Panc1 (cell line): ENCODE results near the gene FSIP1. TPM values are rescaled to one million over a fixed set of nuclear protein-coding genes. Genes with fewer than 3 reads are reported as not detected.

Experiments
- ATAC-seq: fragments of 200-7000 bp; cut with Tn5 transposase; 2 replicates; pipeline ENCODE4 v1.9.1; 2020; ENCODE audit warnings: mild to moderate bottlenecking, moderate library complexity
- BruUV-seq: library from RNA; stranded (reverse); fragments of 400-500 nt; replicated peaks from 2 replicates; lab custom pipeline; 2021; lab: Mats Ljungman, UMichigan
- CTCF ChIA-PET: fragments of 300-600 bp; sonication (Branson Sonifier 250); formaldehyde crosslinking; loops from one replicate; lab custom pipeline; 2022; ENCODE audit warnings: antibody characterized with exemption; lab: Charles Lee
- POLR2A ChIA-PET: fragments of 300-600 bp; sonication (Branson Sonifier 250); formaldehyde crosslinking; loops from one replicate; lab custom pipeline; 2022; ENCODE audit warnings: antibody characterized with exemption; lab: Charles Lee
- DNase-seq: peaks from one replicate; pipeline ENCODE4 v3.0.0-alpha.2; 2010; ENCODE audit warnings: low read depth, low spot score
- H3K27ac ChIP-seq: 2 replicates; pipeline ENCODE4 v1.5.1; 2011; ENCODE audit warnings: mild to moderate bottlenecking, low read length, inconsistent platforms
- H3K27me3 ChIP-seq: fragments of 200-500 bp; sonication (Bioruptor generic); 2 replicates; pipeline ENCODE4 v1.6.0; 2014; ENCODE audit warnings: low read length, inconsistent platforms; ENCODE audit not compliant: control insufficient read depth, insufficient read depth
- H3K36me3 ChIP-seq: fragments of 200-500 bp; sonication (Bioruptor generic); 2 replicates; pipeline ENCODE4 v1.5.1; 2014; ENCODE audit warnings: inconsistent platforms, mild to moderate bottlenecking, low read length, moderate library complexity; ENCODE audit not compliant: control insufficient read depth, insufficient read depth
- H3K4me1 ChIP-seq: 2 replicates; pipeline ENCODE4 v1.5.1; 2011; ENCODE audit warnings: inconsistent platforms, mild to moderate bottlenecking, low read length, moderate library complexity; ENCODE audit not compliant: control insufficient read depth, insufficient read depth
- H3K4me3 ChIP-seq, 2 experiments: 2 replicates each; pipeline ENCODE4 v1.5.1; 2011 to 2012; ENCODE audit warnings: low read depth in 2 of 2, low read length in 2 of 2, mild to moderate bottlenecking in 2 of 2, inconsistent platforms in 1 of 2, moderate library complexity in 1 of 2
- H3K9me3 ChIP-seq: fragments of 200-500 bp; sonication (Bioruptor generic); 2 replicates; pipeline ENCODE4 v1.5.1; 2014; ENCODE audit warnings: low read depth, mild to moderate bottlenecking, inconsistent platforms, low read length, moderate library complexity; ENCODE audit not compliant: control insufficient read depth, insufficient read depth
- POLR2AphosphoS5 ChIP-seq: IDR thresholded peaks from 2 replicates; pipeline ENCODE4 v1.6.1; 2012; ENCODE audit warnings: mild to moderate bottlenecking, low read depth, low read length, moderate library complexity
- SIN3A ChIP-seq: IDR thresholded peaks from 2 replicates; pipeline ENCODE4 v1.6.1; 2012; ENCODE audit warnings: low read depth, mild to moderate bottlenecking, low read length, moderate library complexity, borderline replicate concordance; ENCODE audit not compliant: insufficient read depth
- TCF7L2 ChIP-seq: IDR thresholded peaks from 2 replicates; pipeline ENCODE4 v1.6.1; 2011; ENCODE audit warnings: mild to moderate bottlenecking, low read depth, low read length, inconsistent platforms
- in situ Hi-C: cut with HindIII; loops from 2 replicates; pipeline ENCODE4 v1.10.0; 2016; ENCODE audit warnings: low sequenced_read_pairs, low pct_unique_long_range_greater_than_20kb
- intact Hi-C: fragments of 100-400 bp; cut with micrococcal nuclease; formaldehyde crosslinking; loops from one replicate; pipeline ENCODE4 v1.10.0; 2022; ENCODE audit not compliant: unreplicated experiment
- total RNA-seq: library from RNA; stranded (reverse); gene quantifications from one replicate; pipeline ENCODE4 v1.2.1, GENCODE V29; 2021; ENCODE audit not compliant: unreplicated experiment
- TF ChIP-seq, protein P1 (sequence below): fragments of 450-650 bp; IDR thresholded peaks from 2 replicates; pipeline ENCODE4 v1.5.1; 2017; ENCODE audit warnings: mild to moderate bottlenecking
- TF ChIP-seq, protein P2 (sequence below), 2 experiments: IDR thresholded peaks; 2 replicates each; pipeline ENCODE4 v1.6.1; 2011 to 2012; ENCODE audit warnings: low read depth in 2 of 2, control low read depth in 1 of 2, low read length in 1 of 2, mild to moderate bottlenecking in 1 of 2, moderate library complexity in 1 of 2; ENCODE audit not compliant: insufficient read depth in 1 of 2

Gene FSIP1
- total RNA-seq, 1 experiment from 2014 or later, result 1.4 TPM

DNA sequence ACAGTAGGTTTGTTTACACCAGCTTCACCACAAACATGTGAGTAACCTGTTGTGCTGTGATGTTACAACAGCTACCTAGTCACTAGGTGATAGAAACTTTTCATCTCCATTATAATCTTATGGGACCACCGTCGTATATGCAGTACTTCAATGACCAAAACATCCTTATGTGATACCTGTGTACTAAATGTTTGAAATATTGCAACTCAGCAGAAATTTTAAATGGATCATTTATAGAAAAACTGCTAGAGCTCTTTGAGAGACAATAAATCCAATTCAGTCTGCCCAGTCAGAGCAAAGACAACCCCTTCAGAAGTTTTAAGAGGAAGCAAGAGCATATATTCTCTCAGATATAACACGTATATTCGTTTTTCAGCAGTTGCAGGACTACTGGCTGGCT lies 128.3 kb downstream of the FSIP1 start:
- H3K9me3 ChIP-seq, result 0 out of 2 replicates have a peak, but pooled peaks cover 3% of the 10 kb centered on the region
- H3K27ac ChIP-seq, result no peak overlapping the region
- intact Hi-C loops, result loop anchor here (10.0 kb wide), 1 partner anchor 60 kb away; no protein-coding TSS in a partner anchor
- DNase-seq (no peak), ATAC-seq (no peak)
- H3K27me3 ChIP-seq, result no peaks in the 10 kb centered on the region
- H3K36me3 ChIP-seq, result no peaks in the 10 kb centered on the region
- CTCF ChIA-PET, result no interaction called here
- no peaks in the 10 kb centered on the region for H3K4me1 ChIP-seq
- BruUV-seq, result no TSS peak
- in situ Hi-C loops, result no loop called here
- H3K4me3 ChIP-seq, result no peak overlapping the region
- no peak for TF ChIP-seq TCF7L2
- TF ChIP-seq, protein P1, sequence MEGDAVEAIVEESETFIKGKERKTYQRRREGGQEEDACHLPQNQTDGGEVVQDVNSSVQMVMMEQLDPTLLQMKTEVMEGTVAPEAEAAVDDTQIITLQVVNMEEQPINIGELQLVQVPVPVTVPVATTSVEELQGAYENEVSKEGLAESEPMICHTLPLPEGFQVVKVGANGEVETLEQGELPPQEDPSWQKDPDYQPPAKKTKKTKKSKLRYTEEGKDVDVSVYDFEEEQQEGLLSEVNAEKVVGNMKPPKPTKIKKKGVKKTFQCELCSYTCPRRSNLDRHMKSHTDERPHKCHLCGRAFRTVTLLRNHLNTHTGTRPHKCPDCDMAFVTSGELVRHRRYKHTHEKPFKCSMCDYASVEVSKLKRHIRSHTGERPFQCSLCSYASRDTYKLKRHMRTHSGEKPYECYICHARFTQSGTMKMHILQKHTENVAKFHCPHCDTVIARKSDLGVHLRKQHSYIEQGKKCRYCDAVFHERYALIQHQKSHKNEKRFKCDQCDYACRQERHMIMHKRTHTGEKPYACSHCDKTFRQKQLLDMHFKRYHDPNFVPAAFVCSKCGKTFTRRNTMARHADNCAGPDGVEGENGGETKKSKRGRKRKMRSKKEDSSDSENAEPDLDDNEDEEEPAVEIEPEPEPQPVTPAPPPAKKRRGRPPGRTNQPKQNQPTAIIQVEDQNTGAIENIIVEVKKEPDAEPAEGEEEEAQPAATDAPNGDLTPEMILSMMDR, result no peak
- TF ChIP-seq, protein P2, sequence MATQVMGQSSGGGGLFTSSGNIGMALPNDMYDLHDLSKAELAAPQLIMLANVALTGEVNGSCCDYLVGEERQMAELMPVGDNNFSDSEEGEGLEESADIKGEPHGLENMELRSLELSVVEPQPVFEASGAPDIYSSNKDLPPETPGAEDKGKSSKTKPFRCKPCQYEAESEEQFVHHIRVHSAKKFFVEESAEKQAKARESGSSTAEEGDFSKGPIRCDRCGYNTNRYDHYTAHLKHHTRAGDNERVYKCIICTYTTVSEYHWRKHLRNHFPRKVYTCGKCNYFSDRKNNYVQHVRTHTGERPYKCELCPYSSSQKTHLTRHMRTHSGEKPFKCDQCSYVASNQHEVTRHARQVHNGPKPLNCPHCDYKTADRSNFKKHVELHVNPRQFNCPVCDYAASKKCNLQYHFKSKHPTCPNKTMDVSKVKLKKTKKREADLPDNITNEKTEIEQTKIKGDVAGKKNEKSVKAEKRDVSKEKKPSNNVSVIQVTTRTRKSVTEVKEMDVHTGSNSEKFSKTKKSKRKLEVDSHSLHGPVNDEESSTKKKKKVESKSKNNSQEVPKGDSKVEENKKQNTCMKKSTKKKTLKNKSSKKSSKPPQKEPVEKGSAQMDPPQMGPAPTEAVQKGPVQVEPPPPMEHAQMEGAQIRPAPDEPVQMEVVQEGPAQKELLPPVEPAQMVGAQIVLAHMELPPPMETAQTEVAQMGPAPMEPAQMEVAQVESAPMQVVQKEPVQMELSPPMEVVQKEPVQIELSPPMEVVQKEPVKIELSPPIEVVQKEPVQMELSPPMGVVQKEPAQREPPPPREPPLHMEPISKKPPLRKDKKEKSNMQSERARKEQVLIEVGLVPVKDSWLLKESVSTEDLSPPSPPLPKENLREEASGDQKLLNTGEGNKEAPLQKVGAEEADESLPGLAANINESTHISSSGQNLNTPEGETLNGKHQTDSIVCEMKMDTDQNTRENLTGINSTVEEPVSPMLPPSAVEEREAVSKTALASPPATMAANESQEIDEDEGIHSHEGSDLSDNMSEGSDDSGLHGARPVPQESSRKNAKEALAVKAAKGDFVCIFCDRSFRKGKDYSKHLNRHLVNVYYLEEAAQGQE (IDR thresholded peaks at IDR 0.05; ENCODE audit: insufficient read depth in 1 of 2, low read depth in 2 of 2, low read length in 1 of 2), result no peak
- no peak for TF ChIP-seq POLR2AphosphoS5
- no peak for TF ChIP-seq SIN3A
- POLR2A ChIA-PET, result no interaction called here

DNA sequence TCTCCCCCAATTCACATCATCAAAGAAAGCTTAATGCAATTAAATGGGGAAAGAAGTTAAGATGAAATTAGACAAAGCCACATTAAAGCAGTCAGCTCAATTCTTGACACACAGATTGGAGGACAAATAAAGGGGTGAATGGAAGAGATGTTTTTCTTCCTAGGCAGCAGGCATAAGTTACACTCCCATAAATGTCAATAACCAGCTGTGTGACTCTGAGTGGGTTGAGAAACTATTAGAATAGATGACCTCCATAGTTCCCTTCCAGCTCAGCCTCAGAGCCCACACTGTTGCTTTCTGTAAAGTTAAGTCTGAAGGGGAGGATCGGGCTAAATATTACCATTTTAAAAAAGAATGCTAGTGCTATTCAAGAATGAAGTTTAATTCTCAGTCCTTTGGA lies 130.8 kb downstream of the FSIP1 start:
- in situ Hi-C loops (no loop called here), intact Hi-C loops (loop anchor here (10.0 kb wide), 1 partner anchor 63 kb away; no protein-coding TSS in a partner anchor)
- ATAC-seq, result no peak
- CTCF ChIA-PET, result no interaction called here
- BruUV-seq, result no TSS peak
- Histone ChIP-seq H3K36me3 (no peaks in the 10 kb centered on the region), H3K27me3 (no peaks in the 10 kb centered on the region), H3K4me1 (no peaks in the 10 kb centered on the region), H3K4me3 (no peak overlapping the region), H3K27ac (no peak overlapping the region), H3K9me3 (no peaks in the 10 kb centered on the region)
- no peak for TF ChIP-seq SIN3A
- no peak for DNase-seq
- POLR2A ChIA-PET, result no interaction called here

DNA sequence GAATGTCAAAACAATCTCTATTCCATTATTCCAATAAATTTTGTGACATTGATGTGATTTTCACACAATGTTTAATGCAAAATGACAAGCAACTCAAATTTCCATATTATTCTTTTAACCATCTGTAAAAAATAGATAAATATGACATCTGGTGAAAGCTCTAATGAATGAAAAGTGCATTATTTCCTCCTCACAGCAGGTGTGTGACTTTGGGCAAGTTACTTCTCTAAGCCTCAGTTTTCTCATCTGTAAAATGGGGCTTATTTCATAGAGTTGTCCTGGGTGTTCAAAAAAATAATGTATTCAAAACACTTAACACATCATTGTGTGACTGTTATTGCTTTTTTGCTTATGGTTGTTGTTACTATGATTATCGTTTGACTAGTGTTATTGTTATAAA lies 131.3 kb downstream of the FSIP1 start:
- CTCF ChIA-PET, result no interaction called here
- no peak for ATAC-seq
- in situ Hi-C loops, result no loop called here

More for the DNA sequence above, 131.3 kb downstream of the FSIP1 start:
- Histone ChIP-seq H3K27me3 (no peaks in the 10 kb centered on the region), H3K27ac (no peak overlapping the region), H3K4me1 (no peaks in the 10 kb centered on the region), H3K36me3 (no peaks in the 10 kb centered on the region), H3K4me3 (no peak overlapping the region), H3K9me3 (no peaks in the 10 kb centered on the region)
- no peak for DNase-seq
- TF ChIP-seq, protein P1, result no peak
- no peak for TF ChIP-seq SIN3A
- TF ChIP-seq, protein P2 (IDR thresholded peaks at IDR 0.05; ENCODE audit: insufficient read depth in 1 of 2, low read depth in 2 of 2, low read length in 1 of 2), result no peak
- no peak for TF ChIP-seq TCF7L2
- no peak for TF ChIP-seq POLR2AphosphoS5
- no TSS peak for BruUV-seq
- intact Hi-C loops, result loop anchor here (10.0 kb wide), 1 partner anchor 64 kb away; no protein-coding TSS in a partner anchor
- POLR2A ChIA-PET, result no interaction called here
